ENCODE data around the gene MAP6. TPM values are rescaled to one million over a fixed set of nuclear protein-coding genes. Genes with fewer than 3 reads are reported as not detected.

MAP6 gene
- total RNA-seq, 1 donor from 2014 or later: 13.5 TPM

GRCh38 chr11:75570559-75571139 is 98.2 kb downstream of the MAP6 start:
- DNase-seq (ENCODE audit: low spot score): no peak

DNA sequence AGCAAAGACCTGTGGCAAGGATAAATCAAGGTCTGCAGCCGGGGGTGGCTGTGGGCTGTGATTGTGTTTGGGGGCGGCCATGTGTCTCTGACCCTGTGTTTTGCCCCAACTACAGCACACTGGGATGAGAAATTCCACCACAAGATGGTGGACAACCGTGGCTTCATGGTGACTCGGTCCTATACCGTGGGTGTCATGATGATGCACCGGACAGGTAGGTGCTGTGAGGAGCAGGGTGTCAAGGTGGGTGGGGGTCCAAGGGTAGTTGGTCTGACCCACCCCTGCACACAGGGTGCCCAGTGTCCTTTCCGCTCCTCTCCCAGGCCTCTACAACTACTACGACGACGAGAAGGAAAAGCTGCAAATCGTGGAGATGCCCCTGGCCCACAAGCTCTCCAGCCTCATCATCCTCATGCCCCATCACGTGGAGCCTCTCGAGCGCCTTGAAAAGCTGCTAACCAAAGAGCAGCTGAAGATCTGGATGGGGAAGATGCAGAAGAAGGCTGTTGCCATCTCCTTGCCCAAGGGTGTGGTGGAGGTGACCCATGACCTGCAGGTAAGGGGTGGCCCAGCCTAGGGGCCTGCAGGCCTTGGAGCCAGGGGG is 100.1 kb downstream of the MAP6 start:
- DNase-seq (ENCODE audit: low spot score): no peak

- DNase-seq (ENCODE audit: low spot score): no peak
Observed at GRCh38 chr11:75567971-75568370, 100.9 kb downstream of the MAP6 start.

- no peak for DNase-seq (ENCODE audit: low spot score)
Observed at GRCh38 chr11:75566763-75567279, 102.0 kb downstream of the MAP6 start.

- no peak for DNase-seq (ENCODE audit: low spot score)
Observed at GRCh38 chr11:75565916-75566762, 102.7 kb downstream of the MAP6 start.

- peak; percentile 67 for DNase-seq (ENCODE audit: low spot score)
Observed at GRCh38 chr11:75565221-75565814, 103.5 kb downstream of the MAP6 start.

DNA sequence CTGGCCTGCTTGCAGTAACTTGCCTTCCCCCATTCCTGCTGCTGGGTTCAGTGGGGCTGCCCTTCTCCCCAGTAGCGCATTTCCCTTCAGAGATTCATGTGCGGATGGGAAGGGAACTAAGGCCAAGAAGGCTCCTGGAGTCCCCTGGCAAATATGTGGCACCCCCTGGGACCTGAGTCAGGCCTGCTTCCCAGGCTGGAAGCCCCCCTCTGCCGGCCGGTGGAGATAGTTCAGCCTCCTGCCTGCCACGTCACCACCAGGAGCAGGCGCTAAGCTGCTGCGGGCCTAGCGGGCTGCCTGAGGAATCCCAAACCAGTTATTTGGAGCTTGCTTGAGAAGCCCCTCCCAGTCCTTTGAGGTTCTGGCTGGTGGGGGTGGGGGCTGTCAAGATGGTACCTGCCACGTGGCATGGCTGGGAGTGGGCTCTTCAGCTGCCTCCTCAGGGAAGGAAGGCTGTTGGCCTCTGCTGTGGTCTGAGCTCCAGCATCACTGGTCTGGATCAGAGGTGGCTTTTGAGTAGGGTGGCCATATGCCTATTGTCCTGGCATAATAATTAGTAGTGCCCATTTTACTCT is 104.8 kb downstream of the MAP6 start:
- peak; percentile 68 for DNase-seq (ENCODE audit: low spot score)

GRCh38 chr11:75563501-75563977 is 105.3 kb downstream of the MAP6 start:
- DNase-seq (ENCODE audit: low spot score): no peak

- DNase-seq (ENCODE audit: low spot score): peak; percentile 56
Observed at GRCh38 chr11:75562836-75563484, 105.9 kb downstream of the MAP6 start.

DNA sequence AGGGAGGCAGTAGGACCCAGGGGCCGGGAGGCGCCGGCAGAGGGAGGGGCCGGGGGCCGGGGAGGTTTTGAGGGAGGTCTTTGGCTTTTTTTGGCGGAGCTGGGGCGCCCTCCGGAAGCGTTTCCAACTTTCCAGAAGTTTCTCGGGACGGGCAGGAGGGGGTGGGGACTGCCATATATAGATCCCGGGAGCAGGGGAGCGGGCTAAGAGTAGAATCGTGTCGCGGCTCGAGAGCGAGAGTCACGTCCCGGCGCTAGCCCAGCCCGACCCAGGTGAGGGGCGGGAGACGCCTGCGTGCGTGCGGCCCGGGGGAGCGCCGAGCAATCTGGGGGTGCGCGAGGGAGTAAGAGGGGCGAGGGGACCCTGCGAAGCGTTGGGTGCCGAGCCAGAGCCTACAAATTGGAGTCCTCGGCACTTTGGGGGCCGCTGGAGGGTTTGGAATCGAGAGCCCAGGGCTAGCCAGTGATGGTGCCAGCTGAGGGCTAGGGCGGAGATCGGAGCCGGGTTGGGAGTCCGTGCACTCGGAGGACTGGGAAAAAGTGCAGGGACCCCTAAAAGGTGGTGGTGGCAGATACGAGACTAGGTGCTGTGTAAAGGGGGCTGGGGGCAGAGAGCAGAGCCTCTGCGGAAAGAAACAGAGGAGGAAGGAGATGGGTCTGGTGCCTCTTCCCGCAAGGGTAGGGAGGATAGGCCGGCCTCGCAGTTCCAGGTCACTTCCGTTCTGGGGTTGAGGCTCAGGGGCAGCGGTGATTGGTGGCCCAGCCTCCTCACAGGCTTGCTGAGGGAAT is 106.6 kb downstream of the MAP6 start, which contains the start of gene SERPINH1:
Gene SERPINH1, plus strand, starts transcription at position 206 of the 788 bp plus-strand sequence. CDS start 4,097 bp downstream, outside the sequence.
- DNase-seq (ENCODE audit: low spot score): peak; percentile 94

- DNase-seq (ENCODE audit: low spot score): no peak
Observed at GRCh38 chr11:75561426-75562047, 107.3 kb downstream of the MAP6 start.

DNA sequence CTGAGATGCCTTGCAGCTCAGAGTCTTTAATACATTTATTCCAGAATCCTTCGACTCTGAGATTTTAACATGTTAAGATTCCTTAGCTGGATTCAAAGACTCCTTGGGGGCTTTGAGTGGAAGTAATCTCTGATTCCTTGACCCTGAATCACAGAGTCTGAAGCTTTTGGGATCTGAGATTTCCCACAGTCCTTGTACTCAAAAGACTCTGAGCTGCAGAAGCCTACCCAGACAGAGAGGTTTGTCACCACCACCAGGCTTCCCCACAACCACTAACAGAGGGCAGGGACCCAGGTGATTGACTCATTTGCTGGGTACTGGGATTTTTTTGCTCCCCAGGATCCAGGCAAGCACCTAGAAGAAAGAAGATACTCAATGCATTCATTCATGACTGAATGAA is 108.2 kb downstream of the MAP6 start:
- no peak for DNase-seq (ENCODE audit: low spot score)

DNA sequence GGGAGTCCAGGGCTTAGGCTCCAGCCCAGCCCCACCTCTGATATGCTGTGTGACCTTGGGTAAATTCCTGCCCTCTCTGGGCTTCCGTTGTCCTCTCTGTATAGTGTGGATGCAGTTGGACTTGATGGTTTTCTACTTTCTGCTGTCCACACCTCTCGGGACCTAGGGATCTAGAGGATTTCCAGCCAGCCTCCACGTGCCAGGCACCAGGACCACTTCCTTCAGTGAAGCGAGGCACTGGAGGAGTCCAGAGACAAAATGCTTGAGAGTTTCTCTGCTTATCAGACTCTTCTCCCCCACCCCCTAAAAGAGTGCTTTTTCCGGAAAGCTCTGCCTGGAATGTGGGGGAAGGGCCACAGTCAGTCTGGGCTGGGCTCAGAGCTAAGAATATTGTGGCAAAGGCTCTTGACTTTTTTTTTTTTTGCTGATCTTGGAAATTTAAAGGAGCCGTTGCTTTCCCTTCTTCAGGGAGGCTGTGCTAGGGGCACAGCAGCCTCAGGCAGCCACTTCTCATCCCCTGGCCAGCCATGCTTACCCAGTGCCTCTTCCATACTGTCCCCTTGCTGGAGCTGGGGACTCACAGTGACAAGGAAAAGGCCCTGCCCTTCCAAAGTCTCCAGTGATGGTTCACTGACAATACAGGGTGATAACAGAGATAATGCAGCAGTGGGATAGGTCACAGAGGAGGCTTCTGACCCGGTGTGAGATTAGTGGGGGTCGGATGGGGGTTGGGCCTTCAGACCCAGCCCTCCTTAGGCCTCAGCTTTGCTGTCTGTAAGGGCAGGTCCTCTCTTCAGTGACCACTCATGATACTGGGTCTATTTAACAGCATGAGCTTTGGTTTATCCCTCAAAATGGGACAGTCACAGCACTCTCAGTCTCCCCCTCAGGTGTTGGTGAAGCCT is 109.6 kb downstream of the MAP6 start:
- DNase-seq (ENCODE audit: low spot score): peak; percentile 78

DNA sequence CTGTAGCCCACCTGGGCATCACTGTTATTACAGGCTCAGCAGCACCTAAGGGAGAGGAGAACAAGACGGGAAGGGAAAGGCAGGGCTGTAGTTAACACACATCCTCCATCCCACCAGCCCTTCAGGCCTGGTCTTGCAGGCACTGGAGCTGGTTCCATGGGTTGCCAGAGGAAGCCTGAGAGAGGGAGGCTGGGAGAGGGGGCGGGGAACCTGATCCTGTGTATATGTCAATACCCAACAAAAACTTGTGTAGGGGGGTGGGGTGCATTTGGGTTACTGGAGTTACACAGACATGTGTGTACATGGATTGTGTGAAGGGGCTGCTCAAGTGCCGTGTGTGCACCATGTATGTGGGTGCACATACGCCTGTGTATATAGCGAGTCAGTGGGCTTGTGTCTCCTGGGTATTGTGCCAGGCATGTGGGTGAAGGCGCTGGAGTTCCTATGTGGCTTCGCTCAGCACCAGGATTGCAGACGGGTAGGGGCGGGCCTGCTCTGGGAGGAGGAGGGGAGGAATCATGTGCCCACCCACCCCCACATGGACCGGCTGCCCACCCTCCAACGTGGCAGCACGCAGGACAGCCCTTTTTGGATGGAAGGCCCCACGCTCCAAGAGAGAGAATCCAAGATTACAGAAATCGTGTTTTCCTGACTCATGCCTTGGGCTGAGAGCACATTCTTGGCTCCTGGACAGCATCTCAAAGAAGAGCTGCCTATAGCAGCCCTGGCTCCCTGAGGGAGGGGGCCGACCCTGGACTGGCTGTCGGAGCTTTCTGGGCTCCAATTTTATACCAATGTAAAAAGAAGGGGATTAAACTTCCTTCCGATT is 111.0 kb downstream of the MAP6 start:
- DNase-seq (ENCODE audit: low spot score): peak; percentile 76

GRCh38 chr11:75556275-75556674 is 112.6 kb downstream of the MAP6 start:
- DNase-seq (ENCODE audit: low spot score): no peak

DNA sequence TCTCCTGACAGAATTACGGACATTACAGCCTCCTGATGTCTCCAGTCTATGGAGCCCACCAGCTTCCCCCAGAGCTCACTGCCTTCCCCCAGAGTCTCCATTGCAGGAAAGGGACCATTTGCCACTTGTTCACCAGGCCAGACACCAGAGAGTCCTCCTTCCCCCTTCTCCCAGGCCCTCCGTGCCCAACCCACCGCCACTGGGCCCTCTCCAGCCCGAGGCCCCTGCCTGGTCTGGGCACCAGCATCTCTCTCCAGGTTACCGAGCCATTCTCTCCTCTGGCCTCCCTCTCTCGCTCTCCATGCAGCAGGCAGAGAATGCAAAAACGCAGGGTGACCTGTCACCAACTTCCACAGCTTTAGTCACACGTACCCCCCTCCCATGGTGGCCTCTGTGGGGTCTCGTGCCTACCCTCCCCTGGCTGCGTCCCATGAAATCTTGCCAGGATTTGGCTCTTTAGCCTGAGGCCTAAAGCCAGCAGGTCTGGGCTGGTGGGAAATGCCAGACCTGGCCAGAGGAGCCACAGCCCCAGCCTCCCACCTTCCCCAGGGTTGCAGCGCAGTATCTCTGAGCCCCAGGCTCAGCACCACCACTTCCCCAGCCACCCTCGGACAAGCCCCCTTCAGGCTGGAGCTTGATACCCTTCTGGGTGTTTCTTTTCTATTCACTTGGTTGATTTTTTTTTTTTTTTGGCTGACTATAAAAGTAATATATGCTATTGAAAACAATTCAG is 113.6 kb downstream of the MAP6 start:
- no peak for DNase-seq (ENCODE audit: low spot score)

All from ureter (tissue), 1 donor.